ENCODE results near the gene SMURF2. TPM values are rescaled to one million over a fixed set of nuclear protein-coding genes. Genes with fewer than 3 reads are reported as not detected.

Gene SMURF2
- total and polyA plus RNA-seq, 10 of the 15 experiments (the other 5 are each of a cell fraction or from before 2014, with no cell fraction given): 2.8 to 13.4 (median 7.5) TPM

GRCh38 chr17:64503341-64503740 lies 158.8 kb downstream of the SMURF2 start (continued):
- no peak for TF ChIP-seq SKIL (IDR thresholded peaks at IDR 0.05; ENCODE audit: low read depth, poor library complexity, severe bottlenecking)
- TF ChIP-seq HSF1 (IDR thresholded peaks at IDR 0.05; ENCODE audit: low read depth, low read length): no peak
- TF ChIP-seq NFYB (IDR thresholded peaks at IDR 0.05; ENCODE audit: insufficient read depth, low read depth, low read length): no peak
- TF ChIP-seq ZNF687 (IDR thresholded peaks at IDR 0.05): no peak
- TF ChIP-seq HDAC2 (IDR thresholded peaks at IDR 0.05): no peak
